Endodermal cell (in vitro differentiated cells): ENCODE measurements around the gene CDH15. TPM values are rescaled to one million over a fixed set of nuclear protein-coding genes. Genes with fewer than 3 reads are reported as not detected.

ENCODE experiments used
- DNase-seq: peaks from one replicate; pipeline ENCODE4 v3.0.0-alpha.2; 2017
- H3K27ac ChIP-seq: 2 replicates; pipeline ENCODE4 v1.5.1; 2013; ENCODE audit warnings: mild to moderate bottlenecking, low read depth, low read length, moderate library complexity
- H3K27me3 ChIP-seq: 2 replicates; pipeline ENCODE4 v1.6.1; 2013; ENCODE audit warnings: mild to moderate bottlenecking, low read length, moderate library complexity; ENCODE audit not compliant: insufficient read depth, control insufficient read depth, poor library complexity, severe bottlenecking
- H3K36me3 ChIP-seq: 2 replicates; pipeline ENCODE4 v1.7.0; 2013; ENCODE audit warnings: mild to moderate bottlenecking, low read length, moderate library complexity; ENCODE audit not compliant: control insufficient read depth, insufficient read depth
- H3K4me1 ChIP-seq: one replicate; pipeline ENCODE4 v1.7.0; 2013; ENCODE audit warnings: low read length; ENCODE audit not compliant: control insufficient read depth, insufficient read depth
- H3K4me3 ChIP-seq: 2 replicates; pipeline ENCODE4 v1.5.1; 2013; ENCODE audit warnings: mild to moderate bottlenecking, low read length, moderate library complexity
- H3K9ac ChIP-seq: 2 replicates; pipeline ENCODE4 v1.6.1; 2013; ENCODE audit warnings: mild to moderate bottlenecking, low read length, moderate library complexity; ENCODE audit not compliant: poor library complexity, severe bottlenecking; ENCODE audit errors: extremely low read depth
- H3K9me3 ChIP-seq: 2 replicates; pipeline ENCODE4 v1.6.1; 2013; ENCODE audit warnings: mild to moderate bottlenecking, low read length, moderate library complexity; ENCODE audit not compliant: control insufficient read depth
- H3K27ac Mint-ChIP-seq: 2 replicates; pipeline ENCODE4 v1.8.0; 2020; ENCODE audit warnings: mixed read lengths
- H3K27me3 Mint-ChIP-seq: 2 replicates; pipeline ENCODE4 v1.8.0; 2021; ENCODE audit warnings: mild to moderate bottlenecking, mixed read lengths; ENCODE audit not compliant: insufficient read depth
- H3K36me3 Mint-ChIP-seq: 2 replicates; pipeline ENCODE4 v1.8.0; 2020; ENCODE audit warnings: low read depth, mixed read lengths
- H3K4me1 Mint-ChIP-seq: 2 replicates; pipeline ENCODE4 v1.8.0; 2020; ENCODE audit warnings: mixed read lengths
- H3K4me3 Mint-ChIP-seq: 2 replicates; pipeline ENCODE4 v1.8.0; 2020; ENCODE audit warnings: mild to moderate bottlenecking, moderate library complexity, mixed read lengths
- H3K9me3 Mint-ChIP-seq: 2 replicates; pipeline ENCODE4 v1.8.0; 2020; ENCODE audit warnings: mild to moderate bottlenecking, mixed read lengths
- whole genome bisulfite sequencing, 2 experiments: methylation state at CpG; one replicate each; pipeline versions ENCODE4 v1.1.5 to v1.1.7; 2013; ENCODE audit warnings: missing lambda C conversion rate in 2 of 2, mixed read lengths in 1 of 2; ENCODE audit not compliant: insufficient coverage in 1 of 2, insufficient read length in 1 of 2; 5-methylcytosine and 5-hydroxymethylcytosine counted together
- total RNA-seq, 2 donors: library from RNA; stranded (reverse); fragmentation: NEBNext Ultra II Directional in 1 of 2; extraction: Animal tissue kit (Norgen Biotek cat#: 25700) in 1 of 2; gene quantifications; 2 replicates in 1 of 2; 3 replicates in 1 of 2; pipeline ENCODE4 v1.2.1, GENCODE V29; 2021
- TF ChIP-seq, protein P1 (sequence below): fragments of 200-600 bp; sonication (generic); conservative IDR thresholded peaks from 2 replicates; pipeline ENCODE4 v1.5.0; 2021; ENCODE audit warnings: antibody characterized with exemption, mild to moderate bottlenecking

Gene CDH15
- total RNA-seq, 2 donors from 2014 or later: 0.11 to 0.15 TPM

DNA sequence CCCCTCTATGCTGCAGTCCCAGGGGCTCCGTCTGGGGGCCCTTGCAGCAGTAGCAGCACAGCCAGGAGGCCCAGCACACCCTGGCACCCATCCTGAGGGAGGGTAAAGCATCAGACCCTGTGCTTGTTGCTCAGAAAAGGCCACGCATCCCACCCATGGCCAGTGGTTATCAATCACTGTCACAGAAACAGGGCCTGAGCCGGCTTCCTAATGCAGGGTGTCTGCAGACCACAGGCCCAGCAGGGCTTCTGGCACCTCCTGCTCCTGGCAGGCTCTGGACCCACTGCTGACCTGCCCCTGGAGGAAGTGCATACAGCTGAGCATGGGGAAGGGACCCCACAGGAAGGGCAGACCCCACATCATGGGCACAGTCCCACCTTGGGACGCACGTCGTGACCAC lies 26.9 kb upstream of the CDH15 start:
- TF ChIP-seq, protein P1, sequence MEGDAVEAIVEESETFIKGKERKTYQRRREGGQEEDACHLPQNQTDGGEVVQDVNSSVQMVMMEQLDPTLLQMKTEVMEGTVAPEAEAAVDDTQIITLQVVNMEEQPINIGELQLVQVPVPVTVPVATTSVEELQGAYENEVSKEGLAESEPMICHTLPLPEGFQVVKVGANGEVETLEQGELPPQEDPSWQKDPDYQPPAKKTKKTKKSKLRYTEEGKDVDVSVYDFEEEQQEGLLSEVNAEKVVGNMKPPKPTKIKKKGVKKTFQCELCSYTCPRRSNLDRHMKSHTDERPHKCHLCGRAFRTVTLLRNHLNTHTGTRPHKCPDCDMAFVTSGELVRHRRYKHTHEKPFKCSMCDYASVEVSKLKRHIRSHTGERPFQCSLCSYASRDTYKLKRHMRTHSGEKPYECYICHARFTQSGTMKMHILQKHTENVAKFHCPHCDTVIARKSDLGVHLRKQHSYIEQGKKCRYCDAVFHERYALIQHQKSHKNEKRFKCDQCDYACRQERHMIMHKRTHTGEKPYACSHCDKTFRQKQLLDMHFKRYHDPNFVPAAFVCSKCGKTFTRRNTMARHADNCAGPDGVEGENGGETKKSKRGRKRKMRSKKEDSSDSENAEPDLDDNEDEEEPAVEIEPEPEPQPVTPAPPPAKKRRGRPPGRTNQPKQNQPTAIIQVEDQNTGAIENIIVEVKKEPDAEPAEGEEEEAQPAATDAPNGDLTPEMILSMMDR: no peak
- DNase-seq: no peak
- Mint-ChIP-seq H3K4me3 (no peak overlapping the region), H3K27ac (no peak overlapping the region), H3K4me1 (no peaks in the 10 kb centered on the region), H3K27me3 (no peaks in the 10 kb centered on the region), H3K36me3 (peaks cover 45% of the 10 kb centered on the region), H3K9me3 (peaks cover 26% of the 10 kb centered on the region)
- H3K9ac ChIP-seq: no peak overlapping the region
- peaks cover 28% of the 10 kb centered on the region for H3K36me3 ChIP-seq
- peaks cover 26% of the 10 kb centered on the region for H3K9me3 ChIP-seq
- H3K4me1 ChIP-seq: no peaks in the 10 kb centered on the region
- no peak overlapping the region for H3K27ac ChIP-seq
- H3K4me3 ChIP-seq: no peak overlapping the region
- no peaks in the 10 kb centered on the region for H3K27me3 ChIP-seq
- WGBS, 2 experiments: 94 to 95% methylated on average over 5 to 6 of the region's 6 CpGs

DNA sequence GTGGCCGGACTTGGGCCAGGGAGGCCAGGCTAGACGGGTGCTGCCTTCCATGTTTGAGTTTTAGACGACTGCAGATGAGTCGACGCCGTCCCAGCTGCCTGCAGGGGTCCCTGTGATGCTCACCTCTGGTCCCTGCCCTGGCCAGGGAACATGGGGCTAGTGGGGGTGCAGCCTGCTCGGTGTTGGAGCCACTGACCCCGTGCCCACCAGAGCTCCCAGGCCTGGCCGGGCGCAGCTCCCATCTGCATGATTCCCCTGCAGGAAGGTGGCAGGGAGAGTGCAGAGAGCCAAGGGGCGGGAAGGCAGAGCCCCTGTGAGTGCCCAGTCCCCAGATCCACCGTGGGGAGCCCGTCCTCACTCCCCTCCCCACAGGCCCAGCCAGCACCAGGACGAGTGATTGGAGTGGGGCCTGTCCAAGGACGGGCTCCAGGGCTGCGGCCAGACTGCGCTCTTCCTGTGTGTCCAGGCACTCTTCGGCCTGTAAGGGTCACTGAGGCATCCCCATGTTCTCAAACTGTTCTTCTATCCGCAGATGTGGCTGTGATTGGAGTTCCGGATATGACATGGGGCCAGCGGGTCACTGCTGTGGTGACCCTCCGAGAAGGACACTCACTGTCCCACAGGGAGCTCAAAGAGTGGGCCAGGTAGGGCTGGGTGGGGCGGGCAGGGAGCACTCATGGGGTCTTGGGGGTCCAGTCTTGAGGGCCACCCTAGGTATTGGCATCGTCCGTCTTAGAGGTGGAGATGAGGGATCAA lies 26.0 kb upstream of the CDH15 start:
- Histone ChIP-seq H3K9me3 (peaks cover 32% of the 10 kb centered on the region), H3K27me3 (no peaks in the 10 kb centered on the region), H3K4me1 (no peaks in the 10 kb centered on the region), H3K36me3 (peaks cover 34% of the 10 kb centered on the region), H3K4me3 (no peak overlapping the region), H3K27ac (no peak overlapping the region), H3K9ac (no peak overlapping the region)
- Mint-ChIP-seq H3K9me3 (peaks cover 28% of the 10 kb centered on the region), H3K27me3 (no peaks in the 10 kb centered on the region), H3K4me3 (no peak overlapping the region), H3K36me3 (peaks cover 50% of the 10 kb centered on the region), H3K27ac (no peak overlapping the region), H3K4me1 (no peaks in the 10 kb centered on the region)
- 95 to 99% methylated on average over 12 to 25 of the region's 25 CpGs for WGBS, 2 experiments
- TF ChIP-seq, protein P1: no peak
- DNase-seq: no peak

DNA sequence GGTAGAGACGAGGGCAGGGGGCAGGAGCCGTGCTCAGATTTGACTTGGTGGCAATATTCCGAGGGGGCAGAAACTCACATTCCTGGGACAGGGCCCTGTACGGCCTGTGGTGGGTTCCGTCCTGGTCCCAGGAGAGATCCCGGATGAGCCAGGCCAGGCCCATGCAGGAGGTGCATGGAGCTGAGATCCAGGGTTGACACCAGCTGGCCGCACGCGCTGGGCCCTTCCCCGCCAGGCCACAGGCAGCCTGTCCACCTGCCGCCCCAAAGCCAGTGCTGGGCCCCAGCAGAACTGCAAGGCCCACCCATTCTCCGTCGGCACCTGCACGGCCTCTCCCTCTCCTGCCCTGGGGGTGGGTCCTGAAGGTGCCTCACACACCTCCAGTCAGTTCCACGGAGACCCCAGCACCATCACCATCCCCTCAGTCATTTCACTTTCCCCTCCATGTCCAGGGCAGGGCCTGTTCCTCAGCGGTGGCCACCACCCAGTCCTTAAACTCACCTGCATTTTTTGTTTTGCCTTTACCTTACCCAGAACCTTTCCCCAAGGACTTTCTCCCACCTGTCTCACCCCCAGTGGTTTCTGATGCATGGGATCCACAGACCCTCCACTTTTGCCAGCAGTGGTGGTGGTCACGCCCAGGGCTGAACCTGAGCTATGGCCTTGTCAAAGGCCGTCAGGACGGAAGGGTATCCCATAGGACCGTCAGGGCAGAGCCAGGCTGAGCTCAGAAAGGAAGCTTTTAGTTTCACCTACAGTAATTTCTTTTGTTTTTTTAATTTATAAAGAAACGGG lies 25.1 kb upstream of the CDH15 start:
- Mint-ChIP-seq H3K36me3 (peaks cover 51% of the 10 kb centered on the region), H3K27me3 (no peaks in the 10 kb centered on the region), H3K4me3 (no peak overlapping the region), H3K4me1 (no peaks in the 10 kb centered on the region), H3K27ac (no peak overlapping the region), H3K9me3 (peaks cover 28% of the 10 kb centered on the region)
- Histone ChIP-seq H3K27ac (no peak overlapping the region), H3K36me3 (peaks cover 42% of the 10 kb centered on the region), H3K4me3 (no peak overlapping the region), H3K9ac (no peak overlapping the region), H3K9me3 (peaks cover 32% of the 10 kb centered on the region), H3K27me3 (no peaks in the 10 kb centered on the region), H3K4me1 (no peaks in the 10 kb centered on the region)
- TF ChIP-seq, protein P1: no peak
- 94 to 98% methylated on average over 12 to 21 of the region's 21 CpGs for WGBS, 2 experiments
- no peak for DNase-seq
